Measurements from ENCODE around the gene ITGB7. TPM values are rescaled to one million over a fixed set of nuclear protein-coding genes. Genes with fewer than 3 reads are reported as not detected.

Gene ITGB7
- total RNA-seq, 2 experiments from 2014 or later: 166 to 180 TPM

DNA sequence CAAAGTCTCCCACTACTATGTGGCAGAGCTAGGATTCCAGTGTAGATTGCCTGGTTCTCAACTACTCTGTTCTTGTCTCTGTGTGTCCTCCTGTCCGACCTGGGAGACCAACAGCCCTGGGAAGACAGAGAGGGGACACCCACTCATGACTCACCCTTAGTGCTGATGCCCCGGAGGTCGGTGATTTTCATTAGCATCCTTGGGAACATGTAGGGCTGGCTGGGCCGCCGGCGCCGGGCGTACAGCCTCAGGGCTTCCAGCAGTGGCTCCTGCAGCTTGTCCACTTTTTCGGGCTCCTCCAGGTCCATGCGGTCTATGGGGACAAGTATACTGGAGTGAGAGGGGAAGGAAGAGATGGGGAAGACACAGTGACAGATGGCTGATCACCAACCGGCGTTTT lies 5.9 kb upstream of the ITGB7 start:
- ATAC-seq (ENCODE audit: poor library complexity) (no peak), DNase-seq (no peak)
- peak overlapping the region; percentile 64 for H3K27ac Mint-ChIP-seq
- intact Hi-C loops (cut with DNase I, micrococcal nuclease): loop anchor here (1.0 to 5.0 kb wide), 9 partner anchors 20 to 132 kb away; partner anchors contain the start of genes AAAS (in 1 of the 2), ESPL1 (in 1 of the 2), PFDN5 (in 1 of the 2) and RARG (in 1 of the 2)
- CTCF ChIA-PET: interaction anchor here (0.7 to 8.3 kb wide), 19 partner anchors 12 to 108 kb away, joined by 3 to 68 read pairs (median 8); partner anchors contain the start of genes AAAS, ESPL1, MYG1 and RARG
- TF ChIP-seq CTCF (IDR thresholded peaks at IDR 0.05): no peak
- Histone ChIP-seq H3K4me1 (ENCODE audit: insufficient read depth, low read length) (peaks cover 81% of the 10 kb centered on the region), H3K9me3 (ENCODE audit: control insufficient read depth in 1 of 2, insufficient read depth in 1 of 2, low read length in 2 of 2) (no peaks in the 10 kb centered on the region), H3K36me3 (ENCODE audit: insufficient read depth, low read length) (peaks cover 59% of the 10 kb centered on the region), H3K27ac (ENCODE audit: low read depth in 1 of 2, low read length in 2 of 2) (no peak overlapping the region), H3K27me3 (ENCODE audit: control insufficient read depth in 1 of 2, insufficient read depth in 2 of 2, low read length in 2 of 2) (no peaks in the 10 kb centered on the region), H3K4me3 (ENCODE audit: low read length) (no peak overlapping the region)
- peaks cover 65% of the 10 kb centered on the region for H3K36me3 Mint-ChIP-seq (ENCODE audit: low read depth)
- H3K4me3 Mint-ChIP-seq: peak overlapping the region; percentile 61
- H3K9me3 Mint-ChIP-seq: no peaks in the 10 kb centered on the region
- POLR2A ChIA-PET: interaction anchor here (1.0 to 2.9 kb wide), 7 partner anchors 14 to 132 kb away, joined by 3 to 23 read pairs (median 5); partner anchors contain the start of genes MYG1 and PFDN5
- no peaks in the 10 kb centered on the region for H3K27me3 Mint-ChIP-seq
- peaks cover 68% of the 10 kb centered on the region for H3K4me1 Mint-ChIP-seq (ENCODE audit: low read depth)

- Mint-ChIP-seq H3K27me3 (no peaks in the 10 kb centered on the region), H3K36me3 (ENCODE audit: low read depth) (peaks cover 66% of the 10 kb centered on the region), H3K4me3 (no peak overlapping the region), H3K4me1 (ENCODE audit: low read depth) (peaks cover 66% of the 10 kb centered on the region), H3K27ac (peak overlapping the region; percentile 76), H3K9me3 (no peaks in the 10 kb centered on the region)
- intact Hi-C loops (cut with DNase I, micrococcal nuclease): loop anchor here (2.0 to 5.0 kb wide), 5 partner anchors 21 to 133 kb away; partner anchors contain the start of genes ESPL1 (in 1 of the 2), PFDN5 (in 1 of the 2) and RARG (in 1 of the 2)
- Histone ChIP-seq H3K27ac (ENCODE audit: low read depth in 1 of 2, low read length in 2 of 2) (no peak overlapping the region), H3K27me3 (ENCODE audit: control insufficient read depth in 1 of 2, insufficient read depth in 2 of 2, low read length in 2 of 2) (no peaks in the 10 kb centered on the region), H3K9me3 (ENCODE audit: control insufficient read depth in 1 of 2, insufficient read depth in 1 of 2, low read length in 2 of 2) (no peaks in the 10 kb centered on the region), H3K4me3 (ENCODE audit: low read length) (no peak overlapping the region), H3K36me3 (ENCODE audit: insufficient read depth, low read length) (peaks cover 59% of the 10 kb centered on the region), H3K4me1 (ENCODE audit: insufficient read depth, low read length) (peaks cover 81% of the 10 kb centered on the region)
- ChIA-PET CTCF (interaction anchor here (0.8 to 4.1 kb wide), 10 partner anchors 11 to 110 kb away, joined by 3 to 37 read pairs (median 8); partner anchors contain the start of genes AAAS and ESPL1), POLR2A (interaction anchor here (1.0 to 2.9 kb wide), 4 partner anchors 30 to 83 kb away, joined by 3 to 23 read pairs (median 4); partner anchors contain the start of genes CSAD, PFDN5 and ZNF740)
- DNase-seq: peak in 3 of 14 experiments; percentile 48 to 56 (median 55)
- TF ChIP-seq CTCF (IDR thresholded peaks at IDR 0.05): peak; percentile 44
- ATAC-seq (ENCODE audit: poor library complexity): no peak
Measured at GRCh38 chr12:53211476-53212381, 4.7 kb upstream of the ITGB7 start.

DNA sequence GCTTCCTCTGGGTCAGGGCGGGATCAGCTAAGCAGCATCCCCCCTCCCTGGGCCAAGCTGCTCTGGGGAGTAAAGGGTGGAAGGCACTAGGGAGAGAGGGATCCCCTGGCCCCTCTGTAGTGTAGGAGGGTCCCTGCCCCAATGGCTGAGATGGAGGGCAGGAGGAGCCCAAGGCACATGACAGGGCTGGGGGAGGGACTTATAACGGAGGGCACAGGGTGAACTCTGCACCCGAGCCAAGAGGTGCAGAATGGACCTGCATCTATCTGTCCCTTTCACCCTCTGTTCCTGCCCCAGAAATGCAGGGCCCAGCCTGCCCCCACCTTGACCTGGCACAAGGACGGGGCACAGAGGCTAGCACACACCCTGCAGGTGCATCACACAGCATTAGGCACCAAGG lies 3.8 kb upstream of the ITGB7 start:
- no peak for ATAC-seq (ENCODE audit: poor library complexity)
- peaks cover 68% of the 10 kb centered on the region for H3K36me3 Mint-ChIP-seq (ENCODE audit: low read depth)
- no peaks in the 10 kb centered on the region for H3K9me3 Mint-ChIP-seq
- H3K4me3 Mint-ChIP-seq: no peak overlapping the region
- Histone ChIP-seq H3K4me1 (ENCODE audit: insufficient read depth, low read length) (peaks cover 80% of the 10 kb centered on the region), H3K27ac (ENCODE audit: low read depth in 1 of 2, low read length in 2 of 2) (no peak overlapping the region), H3K36me3 (ENCODE audit: insufficient read depth, low read length) (peaks cover 56% of the 10 kb centered on the region), H3K27me3 (ENCODE audit: control insufficient read depth in 1 of 2, insufficient read depth in 2 of 2, low read length in 2 of 2) (no peaks in the 10 kb centered on the region), H3K9me3 (ENCODE audit: control insufficient read depth in 1 of 2, insufficient read depth in 1 of 2, low read length in 2 of 2) (no peaks in the 10 kb centered on the region), H3K4me3 (ENCODE audit: low read length) (no peak overlapping the region)
- peak overlapping the region; percentile 6 for H3K27ac Mint-ChIP-seq
- no peaks in the 10 kb centered on the region for H3K27me3 Mint-ChIP-seq
- TF ChIP-seq CTCF (IDR thresholded peaks at IDR 0.05): no peak
- intact Hi-C loops (cut with DNase I, micrococcal nuclease): loop anchor here (5.0 kb wide), 2 partner anchors 56 to 131 kb away; partner anchors contain the start of gene ESPL1 (in 1 of the 2)
- CTCF ChIA-PET: interaction anchor here (3.1 to 4.1 kb wide), 2 partner anchors 41 to 56 kb away, joined by 19 to 37 read pairs; partner anchors contain the start of gene ESPL1
- DNase-seq: no peak
- POLR2A ChIA-PET: interaction anchor here (1.0 to 5.0 kb wide), 5 partner anchors 13 to 85 kb away, joined by 3 to 45 read pairs (median 4); partner anchors contain the start of genes CSAD, ESPL1, PFDN5 and ZNF740
- H3K4me1 Mint-ChIP-seq (ENCODE audit: low read depth): peaks cover 65% of the 10 kb centered on the region

Measured in CD4-positive, alpha-beta T cell (primary cell).